Naive B cell (primary cell): ENCODE measurements around the gene RPS17. TPM values are rescaled to one million over a fixed set of nuclear protein-coding genes. Genes with fewer than 3 reads are reported as not detected.

Experiments used
- ATAC-seq, 2 donors: fragments of 150-1000 bp; cut with Tn5 transposase; 2 replicates each; pipeline ENCODE4 v1.10.0; 2021; ENCODE audit warnings: low read depth in 2 of 2, mild to moderate bottlenecking in 2 of 2, moderate library complexity in 2 of 2
- DNase-seq: peaks from one replicate; pipeline ENCODE4 v3.0.0; 2022
- H3K27ac Mint-ChIP-seq, 6 donors: one replicate each; pipeline ENCODE4 v1.8.0; 2020 to 2022; ENCODE audit warnings: mild to moderate bottlenecking in 6 of 6, mixed read lengths in 6 of 6, moderate library complexity in 5 of 6, inconsistent platforms in 2 of 6
- H3K27me3 Mint-ChIP-seq, 3 donors: one replicate each; pipeline ENCODE4 v1.8.0; 2021 to 2022; ENCODE audit warnings: mixed read lengths in 3 of 3, mild to moderate bottlenecking in 1 of 3
- H3K36me3 Mint-ChIP-seq, 2 donors: one replicate each; pipeline ENCODE4 v1.8.0; 2020 to 2022; ENCODE audit warnings: mixed read lengths in 2 of 2, inconsistent platforms in 1 of 2, mild to moderate bottlenecking in 1 of 2
- H3K4me1 Mint-ChIP-seq, 3 donors: one replicate each; pipeline ENCODE4 v1.8.0; 2020 to 2022; ENCODE audit warnings: mixed read lengths in 3 of 3, inconsistent platforms in 1 of 3, mild to moderate bottlenecking in 1 of 3, moderate library complexity in 1 of 3
- H3K4me3 Mint-ChIP-seq, 8 donors: one replicate each; pipeline ENCODE4 v1.8.0; 2020 to 2022; ENCODE audit warnings: mild to moderate bottlenecking in 8 of 8, mixed read lengths in 8 of 8, moderate library complexity in 8 of 8, inconsistent platforms in 2 of 8
- H3K9me3 Mint-ChIP-seq, 7 donors: one replicate each; pipeline ENCODE4 v1.8.0; 2020 to 2022; ENCODE audit warnings: mixed read lengths in 7 of 7, mild to moderate bottlenecking in 5 of 7, inconsistent platforms in 2 of 7, moderate library complexity in 1 of 7
- polyA plus RNA-seq, 6 donors: library from polyadenylated mRNA; unstranded; fragments of 300-500 nt; fragmentation: Illumina TruSeq; gene quantifications; one replicate each; pipeline ENCODE4 v1.2.3, GENCODE V29; 2021; ENCODE audit warnings: low read depth in 6 of 6

Gene RPS17
- polyA plus RNA-seq, 6 donors from 2014 or later: 1,169 to 1,691 (median 1,534) TPM

- Mint-ChIP-seq H3K9me3 (no peaks in the 10 kb centered on the region), H3K36me3 (no peaks in the 10 kb centered on the region), H3K27me3 (peaks cover 13 to 16% (median 14%) of the 10 kb centered on the region in 3 donors), H3K27ac (no peak overlapping the region), H3K4me3 (no peak overlapping the region), H3K4me1 (no peaks in the 10 kb centered on the region)
- no peak for ATAC-seq
- DNase-seq: no peak
Measured at GRCh38 chr15:82558502-82558901, 18.2 kb upstream of the RPS17 start.

- Mint-ChIP-seq H3K27ac (no peak overlapping the region), H3K9me3 (no peaks in the 10 kb centered on the region), H3K4me1 (peaks cover 0 to 2% (median 0%) of the 10 kb centered on the region in 3 donors), H3K4me3 (no peak overlapping the region), H3K27me3 (peaks cover 29 to 33% (median 31%) of the 10 kb centered on the region in 3 donors), H3K36me3 (no peaks in the 10 kb centered on the region)
- ATAC-seq (no peak), DNase-seq (no peak)
Measured at GRCh38 chr15:82556315-82557035, 16.2 kb upstream of the RPS17 start.

GRCh38 chr15:82554849-82555248 lies 14.6 kb upstream of the RPS17 start:
- Mint-ChIP-seq H3K27me3 (peaks cover 40 to 41% (median 41%) of the 10 kb centered on the region in 3 donors), H3K9me3 (no peaks in the 10 kb centered on the region), H3K4me1 (peaks cover 0 to 2% (median 0%) of the 10 kb centered on the region in 3 donors), H3K27ac (no peak overlapping the region), H3K4me3 (no peak overlapping the region), H3K36me3 (no peaks in the 10 kb centered on the region)
- DNase-seq (no peak), ATAC-seq (no peak)

GRCh38 chr15:82554351-82554750 lies 14.1 kb upstream of the RPS17 start:
- Mint-ChIP-seq H3K27ac (no peak overlapping the region), H3K4me1 (peaks cover 0 to 2% (median 0%) of the 10 kb centered on the region in 3 donors), H3K27me3 (peaks cover 41 to 42% (median 42%) of the 10 kb centered on the region in 3 donors), H3K4me3 (no peak overlapping the region), H3K36me3 (no peaks in the 10 kb centered on the region), H3K9me3 (no peaks in the 10 kb centered on the region)
- ATAC-seq (no peak), DNase-seq (no peak)

GRCh38 chr15:82553846-82554245 lies 13.6 kb upstream of the RPS17 start:
- H3K27ac Mint-ChIP-seq: peak overlapping the region in 1 of 6 donors; percentile 9
- no peak overlapping the region for H3K4me3 Mint-ChIP-seq
- H3K4me1 Mint-ChIP-seq: peaks cover 0 to 2% (median 0%) of the 10 kb centered on the region in 3 donors
- no peaks in the 10 kb centered on the region for H3K9me3 Mint-ChIP-seq
- peaks cover 38 to 42% (median 42%) of the 10 kb centered on the region in 3 donors for H3K27me3 Mint-ChIP-seq
- DNase-seq: no peak
- no peak for ATAC-seq
- no peaks in the 10 kb centered on the region for H3K36me3 Mint-ChIP-seq

- Mint-ChIP-seq H3K36me3 (no peaks in the 10 kb centered on the region), H3K4me3 (no peak overlapping the region), H3K27ac (no peak overlapping the region), H3K4me1 (peaks cover 0 to 2% (median 0%) of the 10 kb centered on the region in 3 donors), H3K9me3 (no peaks in the 10 kb centered on the region), H3K27me3 (peaks cover 38 to 42% (median 41%) of the 10 kb centered on the region in 3 donors)
- DNase-seq: no peak
- no peak for ATAC-seq
Measured at GRCh38 chr15:82552861-82553260, 12.6 kb upstream of the RPS17 start.

- Mint-ChIP-seq H3K4me3 (peak overlapping the region in 1 of 8 donors; percentile 64), H3K27ac (no peak overlapping the region), H3K4me1 (peaks cover 0 to 2% (median 0%) of the 10 kb centered on the region in 3 donors), H3K9me3 (no peaks in the 10 kb centered on the region), H3K36me3 (no peaks in the 10 kb centered on the region), H3K27me3 (peaks cover 32 to 38% (median 36%) of the 10 kb centered on the region in 3 donors)
- ATAC-seq: no peak
- no peak for DNase-seq
Measured at GRCh38 chr15:82551646-82552247, 11.5 kb upstream of the RPS17 start.

GRCh38 chr15:82549199-82549665 lies 9.0 kb upstream of the RPS17 start:
- no peaks in the 10 kb centered on the region for H3K9me3 Mint-ChIP-seq
- ATAC-seq: no peak
- peaks cover 0 to 2% (median 0%) of the 10 kb centered on the region in 3 donors for H3K4me1 Mint-ChIP-seq

GRCh38 chr15:82548700-82549099 lies 8.4 kb upstream of the RPS17 start:
- no peak for ATAC-seq
- H3K4me1 Mint-ChIP-seq: peaks cover 0 to 2% (median 0%) of the 10 kb centered on the region in 3 donors
- H3K9me3 Mint-ChIP-seq: no peaks in the 10 kb centered on the region
- H3K4me3 Mint-ChIP-seq: no peak overlapping the region
- H3K27me3 Mint-ChIP-seq: peaks cover 31 to 53% (median 39%) of the 10 kb centered on the region in 3 donors
- H3K27ac Mint-ChIP-seq: no peak overlapping the region
- no peaks in the 10 kb centered on the region for H3K36me3 Mint-ChIP-seq
- DNase-seq: no peak

More at GRCh38 chr15:82549199-82549665, 9.0 kb upstream of the RPS17 start:
- no peaks in the 10 kb centered on the region for H3K36me3 Mint-ChIP-seq
- no peak for DNase-seq
- no peak overlapping the region for H3K27ac Mint-ChIP-seq
- no peak overlapping the region for H3K4me3 Mint-ChIP-seq
- peaks cover 35 to 54% (median 40%) of the 10 kb centered on the region in 3 donors for H3K27me3 Mint-ChIP-seq

- no peaks in the 10 kb centered on the region for H3K36me3 Mint-ChIP-seq
- no peak overlapping the region for H3K27ac Mint-ChIP-seq
- DNase-seq (no peak), ATAC-seq (no peak)
- H3K4me3 Mint-ChIP-seq: peak overlapping the region in 1 of 8 donors; percentile 37
- peaks cover 10 to 26% (median 16%) of the 10 kb centered on the region in 3 donors for H3K27me3 Mint-ChIP-seq
- peaks cover 6 to 9% (median 9%) of the 10 kb centered on the region in 3 donors for H3K4me1 Mint-ChIP-seq
- H3K9me3 Mint-ChIP-seq: no peaks in the 10 kb centered on the region
Measured at GRCh38 chr15:82545478-82545877, 5.2 kb upstream of the RPS17 start.

- Mint-ChIP-seq H3K36me3 (no peaks in the 10 kb centered on the region), H3K4me1 (peaks cover 6 to 9% (median 9%) of the 10 kb centered on the region in 3 donors), H3K9me3 (no peaks in the 10 kb centered on the region), H3K27me3 (peaks cover 5 to 21% (median 12%) of the 10 kb centered on the region in 3 donors), H3K27ac (no peak overlapping the region), H3K4me3 (peak overlapping the region in 1 of 8 donors; percentile 37)
- ATAC-seq (no peak), DNase-seq (no peak)
Measured at GRCh38 chr15:82545002-82545401, 4.7 kb upstream of the RPS17 start.

- ATAC-seq: no peak
- Mint-ChIP-seq H3K27me3 (peaks cover 4 to 19% (median 8%) of the 10 kb centered on the region in 3 donors), H3K36me3 (peaks cover 0 to under 1% of the 10 kb centered on the region in 2 donors), H3K4me1 (peaks cover 6 to 14% (median 13%) of the 10 kb centered on the region in 3 donors), H3K9me3 (no peaks in the 10 kb centered on the region), H3K4me3 (no peak overlapping the region), H3K27ac (no peak overlapping the region)
- DNase-seq: no peak
Measured at GRCh38 chr15:82544431-82544830, 4.2 kb upstream of the RPS17 start.

GRCh38 chr15:82543160-82543559 lies 2.9 kb upstream of the RPS17 start:
- Mint-ChIP-seq H3K36me3 (peaks cover 0 to 9% of the 10 kb centered on the region in 2 donors), H3K4me1 (peaks cover 13 to 25% (median 24%) of the 10 kb centered on the region in 3 donors), H3K9me3 (no peaks in the 10 kb centered on the region), H3K27ac (no peak overlapping the region), H3K4me3 (peak overlapping the region in 3 of 8 donors; percentile 16 to 98 (median 29)), H3K27me3 (peaks cover 4 to 19% (median 8%) of the 10 kb centered on the region in 3 donors)
- DNase-seq (no peak), ATAC-seq (no peak)
